NCI-H526 (cell line): Measurements from ENCODE around the gene PDE6B.
"Not testable (repeated sequence)": the region's sequence is repeated elsewhere in the genome, so short reads cannot be mapped to it uniquely, and the experiment has no call there.

Experiments
- DNase-seq, 2 experiments: peaks; one replicate each; lab custom pipeline; 2025; lab: John Stamatoyannopoulos, UW

Gene PDE6B

DNA sequence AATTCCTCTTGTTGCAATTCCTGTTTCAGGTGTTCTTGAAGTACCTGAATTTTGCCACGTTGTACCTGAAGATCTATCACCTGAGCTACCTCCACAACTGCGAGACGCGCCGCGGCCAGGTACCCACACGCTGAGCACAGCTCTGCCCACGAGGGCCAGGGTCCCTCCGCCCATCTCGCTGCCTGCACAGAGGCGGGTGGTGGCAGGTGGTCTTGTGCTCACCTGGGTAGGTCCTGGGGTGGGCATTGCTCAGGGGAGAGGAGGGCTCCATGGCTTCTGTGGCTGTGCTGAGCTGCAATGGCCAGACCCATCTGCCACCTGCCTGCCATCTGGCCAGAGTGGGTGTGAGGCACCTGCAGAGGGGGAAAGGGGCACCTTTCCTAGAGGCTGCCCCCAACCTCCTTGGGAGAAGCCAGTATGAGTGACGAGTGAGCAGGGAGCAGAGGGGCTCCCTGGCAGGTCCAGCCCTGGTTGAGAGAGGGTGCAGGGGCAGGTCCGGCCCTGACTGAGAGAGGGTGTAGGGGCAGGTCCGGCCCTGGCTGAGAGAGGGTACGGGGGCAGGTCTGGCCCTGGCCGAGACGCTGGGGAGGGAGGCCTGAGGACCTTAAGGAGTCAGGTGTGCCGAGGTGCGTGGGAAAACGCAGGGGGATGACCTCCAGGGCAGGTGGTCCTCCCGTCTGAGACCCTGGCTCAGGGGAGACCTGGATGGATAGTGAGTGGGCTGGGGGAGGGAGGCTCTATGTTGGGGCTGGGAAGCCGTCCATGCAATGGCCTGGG lies 10.7 kb downstream of the PDE6B start:
- DNase-seq: no peak

DNA sequence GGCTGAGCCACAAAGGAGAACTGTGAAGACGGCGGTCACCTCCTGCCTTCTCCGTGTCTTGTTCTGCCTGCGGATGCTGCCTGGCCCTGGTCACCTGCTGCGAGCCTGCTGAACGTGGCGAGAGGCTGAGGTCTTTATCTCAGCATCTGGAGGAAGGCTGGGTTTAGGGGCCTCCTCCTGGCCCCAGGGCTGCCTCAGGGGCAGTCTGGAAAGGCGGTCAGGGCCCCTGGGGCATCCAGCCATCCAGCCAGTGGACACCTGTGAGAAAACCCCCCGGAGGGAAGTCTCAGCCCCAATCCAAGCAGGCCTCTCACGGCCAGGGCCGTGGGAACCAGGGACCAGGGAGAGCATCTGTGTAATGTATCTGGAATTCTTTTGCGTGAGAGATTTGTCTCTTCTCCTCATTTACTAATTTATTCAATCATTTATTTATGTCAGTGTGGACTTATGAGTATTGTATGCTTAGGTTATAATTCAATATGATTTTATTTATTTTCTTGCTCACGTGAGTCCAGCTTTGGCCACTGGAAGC lies 11.3 kb downstream of the PDE6B start:
- DNase-seq: no peak

GRCh38 chr4:637536-638280 lies 12.3 kb downstream of the PDE6B start:
- DNase-seq: no peak

DNA sequence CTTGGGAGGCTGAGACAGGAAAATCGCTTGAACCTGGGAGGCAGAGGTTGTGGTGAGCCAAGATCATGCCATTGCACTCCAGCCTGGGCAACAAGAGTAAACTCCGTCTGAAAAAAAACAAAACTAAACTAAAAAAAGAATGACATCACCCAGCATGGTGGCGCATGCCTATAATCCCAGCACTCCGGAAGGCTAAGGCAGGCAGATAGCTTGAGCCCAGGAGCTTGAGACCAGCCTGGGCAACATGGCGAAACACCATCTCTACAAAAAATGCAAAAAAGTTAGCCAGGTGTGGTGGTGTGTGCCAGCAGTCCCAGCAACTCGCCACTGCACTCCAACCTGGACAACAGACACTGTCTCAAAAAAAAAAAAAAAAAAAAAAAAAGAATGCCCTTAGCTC lies 17.0 kb downstream of the PDE6B start:
- not testable (repeated sequence) for DNase-seq

DNA sequence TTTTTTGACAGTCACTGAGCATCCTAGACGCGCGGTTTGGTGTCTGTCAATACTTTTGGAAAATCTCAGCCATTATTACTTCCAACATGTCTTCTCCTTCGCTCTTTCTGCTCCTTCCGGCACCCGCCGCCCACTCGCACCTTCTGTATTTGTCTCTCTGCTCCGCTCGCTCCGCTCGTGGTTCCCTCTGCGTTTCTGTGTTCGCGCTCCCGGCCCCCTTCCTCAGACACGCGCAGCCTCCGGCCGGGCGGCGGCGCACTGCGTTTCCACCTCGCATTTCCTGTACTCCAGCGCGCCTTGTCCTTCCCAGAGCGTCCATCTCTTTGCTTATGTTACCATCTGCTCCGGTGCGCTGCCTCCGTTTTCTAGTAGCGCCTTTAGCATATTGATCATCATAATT lies 21.1 kb downstream of the PDE6B start:
- no peak for DNase-seq

GRCh38 chr4:647481-647880 lies 22.1 kb downstream of the PDE6B start:
- no peak for DNase-seq

- no peak for DNase-seq
Measured at GRCh38 chr4:648579-649292, 23.4 kb downstream of the PDE6B start.

DNA sequence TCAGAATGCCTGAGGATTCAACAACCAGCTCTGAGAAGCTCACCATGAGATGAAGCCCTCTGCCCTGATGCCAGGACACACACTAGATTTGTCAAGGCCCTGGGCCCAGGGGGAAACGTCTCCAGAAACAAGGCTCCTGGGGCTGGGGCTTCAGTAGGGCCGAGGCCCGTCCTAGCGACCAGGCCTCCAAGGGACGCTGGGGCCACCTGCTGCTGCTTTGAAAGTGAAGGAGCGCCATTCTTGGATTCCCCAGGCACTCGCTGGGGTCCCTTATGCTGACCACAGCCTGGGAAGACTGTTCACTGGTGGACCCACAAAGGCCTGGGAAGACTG lies 23.9 kb downstream of the PDE6B start:
- no peak for DNase-seq

DNA sequence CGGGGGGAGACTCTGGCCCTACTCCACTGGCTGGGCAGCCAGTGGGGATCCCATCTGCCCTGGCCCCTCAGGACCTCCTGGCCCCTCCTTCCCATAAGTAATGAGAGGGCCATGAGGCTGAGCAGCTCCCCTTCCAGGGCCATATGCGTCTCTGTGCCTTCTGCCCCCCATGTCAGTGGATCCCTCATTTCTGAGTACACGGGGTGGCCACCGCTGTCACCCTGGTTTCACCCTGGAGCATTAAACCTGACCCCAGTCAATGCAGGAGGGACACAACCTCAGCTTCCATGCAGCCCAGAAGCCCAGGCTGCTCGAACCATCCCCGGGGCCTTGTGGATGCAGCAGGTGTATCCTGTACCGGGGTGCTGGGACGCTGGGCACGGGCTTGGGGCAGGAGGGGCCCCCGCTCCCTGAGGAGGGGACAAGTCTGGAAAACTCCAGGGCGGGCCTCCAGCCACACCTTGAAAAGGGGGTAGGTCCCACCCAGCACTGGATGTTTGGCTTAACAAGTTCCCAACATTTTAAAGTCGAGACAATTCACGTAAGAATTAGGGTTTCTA lies 24.5 kb downstream of the PDE6B start:
- DNase-seq: no peak

GRCh38 chr4:650461-650860 lies 25.1 kb downstream of the PDE6B start:
- DNase-seq: no peak

DNA sequence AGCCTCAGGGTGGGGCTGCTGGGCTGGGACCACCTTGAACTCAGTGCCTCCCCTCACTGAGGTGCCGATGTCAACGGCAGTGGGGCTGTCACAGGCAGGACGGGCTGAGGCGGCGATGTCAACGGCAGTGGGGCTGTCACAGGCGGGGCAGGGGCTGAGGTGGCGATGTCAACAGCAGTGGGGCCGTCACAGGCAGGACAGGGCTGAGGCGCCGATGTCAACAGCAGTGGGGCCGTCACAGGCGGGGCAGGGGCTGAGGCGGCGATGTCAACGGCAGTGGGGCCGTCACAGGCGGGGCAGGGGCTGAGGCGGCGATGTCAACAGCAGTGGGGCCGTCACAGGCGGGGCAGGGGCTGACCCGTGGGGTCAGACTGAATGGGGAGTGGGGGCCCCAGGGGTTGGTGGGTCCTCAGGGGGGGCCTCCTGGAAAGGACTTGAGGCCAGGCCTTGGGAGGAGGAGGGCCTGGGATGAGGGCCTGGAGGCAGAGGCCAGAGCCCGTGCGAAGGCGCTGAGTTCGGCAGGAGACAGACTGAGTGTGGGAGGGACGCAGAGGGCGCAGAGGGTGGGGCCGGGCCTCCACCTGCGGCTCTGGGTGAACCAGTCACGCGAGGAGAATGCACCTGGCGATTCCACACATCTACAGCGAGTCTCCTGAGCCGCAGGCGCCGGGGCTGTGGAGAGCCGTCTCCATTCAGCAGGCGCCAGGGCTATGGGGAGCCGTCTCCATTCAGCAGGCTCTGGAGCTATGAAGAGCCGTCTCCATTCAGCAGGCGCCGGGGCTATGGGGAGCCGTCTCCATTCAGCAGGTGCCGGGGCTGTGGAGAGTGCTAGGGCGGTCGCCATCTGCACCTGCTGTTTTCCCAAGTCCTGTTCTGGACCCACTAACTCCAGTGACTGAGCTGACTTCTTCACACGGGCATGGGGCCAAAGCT lies 25.8 kb downstream of the PDE6B start:
- peak; percentile 53 to 70 for DNase-seq

- DNase-seq: no peak
Measured at GRCh38 chr4:651884-652642, 26.7 kb downstream of the PDE6B start.

DNA sequence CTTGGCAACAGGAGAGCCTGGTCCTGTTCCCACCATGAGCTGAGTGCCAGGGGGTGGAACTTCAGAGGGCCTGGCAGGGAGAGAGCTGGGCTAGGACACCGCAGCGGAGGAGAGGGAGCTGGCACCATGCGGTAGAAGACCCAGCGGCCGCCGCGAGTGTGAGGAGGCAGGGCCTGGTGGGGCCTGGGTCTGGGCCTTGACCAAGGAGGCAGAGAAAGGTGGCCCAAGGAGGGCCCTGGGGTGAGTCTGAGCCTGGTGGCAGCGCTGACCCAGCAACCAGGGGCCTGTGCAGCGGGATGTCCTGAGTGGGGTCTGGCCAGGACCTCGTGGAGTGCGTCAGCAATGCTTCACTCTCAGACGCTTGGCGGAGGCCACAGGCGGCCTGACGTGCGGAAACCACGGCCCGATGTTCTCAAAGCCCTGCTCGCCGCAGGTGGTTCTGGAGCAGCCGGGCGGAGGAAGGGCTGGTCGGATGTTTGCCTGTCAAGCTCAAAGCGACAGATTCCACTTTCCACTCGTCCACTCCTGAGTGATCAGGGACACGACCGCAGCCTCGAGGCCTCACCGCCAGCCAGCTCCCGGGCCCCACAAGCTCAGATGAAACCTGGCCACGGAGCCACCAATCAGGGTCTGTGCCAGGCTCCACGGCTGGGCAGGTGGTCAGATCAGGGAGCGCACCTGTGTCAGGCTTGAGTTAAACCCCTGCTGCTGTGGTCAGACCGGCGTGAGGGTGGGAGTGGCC lies 27.9 kb downstream of the PDE6B start:
- DNase-seq: no peak

DNA sequence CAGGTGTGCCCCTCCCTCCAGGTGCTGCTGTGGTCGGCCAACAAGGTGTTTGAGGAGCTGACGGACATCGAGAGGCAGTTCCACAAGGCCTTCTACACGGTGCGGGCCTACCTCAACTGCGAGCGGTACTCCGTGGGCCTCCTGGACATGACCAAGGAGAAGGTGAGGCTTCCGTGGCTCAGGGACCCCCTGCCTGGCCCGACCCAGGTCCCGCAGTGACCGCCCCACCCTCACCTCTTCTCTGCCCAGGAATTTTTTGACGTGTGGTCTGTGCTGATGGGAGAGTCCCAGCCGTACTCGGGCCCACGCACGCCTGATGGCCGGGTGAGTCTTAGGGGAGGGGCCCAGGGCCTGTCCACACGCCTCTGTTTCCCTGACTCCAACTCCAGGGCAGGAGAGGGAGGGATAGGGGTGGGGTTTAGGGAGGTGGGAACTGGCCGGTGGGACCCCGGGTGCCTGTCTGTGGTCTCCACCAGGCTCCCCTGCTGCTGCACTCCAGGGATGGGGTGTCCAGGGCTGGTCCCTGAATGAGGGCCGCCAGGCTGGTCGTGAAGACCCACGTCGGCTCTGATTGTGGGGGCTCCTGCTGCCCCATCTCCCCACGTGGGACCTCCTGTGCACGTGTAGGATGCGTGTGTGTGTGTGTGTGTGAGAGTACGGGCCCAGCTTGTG lies 28.6 kb downstream of the PDE6B start:
- no peak for DNase-seq

GRCh38 chr4:654503-654845 lies 29.1 kb downstream of the PDE6B start:
- DNase-seq: no peak

DNA sequence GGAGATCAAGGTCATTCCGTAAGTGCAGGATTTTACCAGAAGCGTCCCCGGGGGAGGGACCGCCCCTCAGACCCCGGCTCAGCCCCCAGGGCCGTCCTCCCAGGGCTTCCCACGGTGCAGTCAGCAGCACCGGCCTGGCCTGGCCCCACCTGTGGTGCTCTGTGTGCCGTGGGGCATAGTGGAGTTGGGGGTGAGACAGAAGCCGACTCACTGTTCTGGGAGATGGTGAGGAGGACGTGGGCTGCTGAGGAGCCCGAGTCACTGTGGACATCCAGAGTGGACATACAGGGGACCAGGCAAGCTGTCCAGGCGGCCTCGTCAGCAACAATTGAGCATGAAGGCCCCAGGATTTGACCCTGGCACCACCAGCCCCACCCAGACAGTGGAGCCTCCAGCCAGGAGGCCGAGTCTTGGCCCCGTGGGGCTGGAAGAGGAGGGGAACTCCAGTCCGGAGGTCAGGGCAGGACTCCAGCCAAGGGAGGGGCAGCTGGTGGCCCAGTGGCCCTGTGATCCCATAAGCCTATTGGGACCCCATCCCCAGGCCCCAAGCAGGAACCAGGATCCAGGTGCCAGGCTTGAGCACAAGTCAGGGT lies 29.6 kb downstream of the PDE6B start:
- DNase-seq: no peak

DNA sequence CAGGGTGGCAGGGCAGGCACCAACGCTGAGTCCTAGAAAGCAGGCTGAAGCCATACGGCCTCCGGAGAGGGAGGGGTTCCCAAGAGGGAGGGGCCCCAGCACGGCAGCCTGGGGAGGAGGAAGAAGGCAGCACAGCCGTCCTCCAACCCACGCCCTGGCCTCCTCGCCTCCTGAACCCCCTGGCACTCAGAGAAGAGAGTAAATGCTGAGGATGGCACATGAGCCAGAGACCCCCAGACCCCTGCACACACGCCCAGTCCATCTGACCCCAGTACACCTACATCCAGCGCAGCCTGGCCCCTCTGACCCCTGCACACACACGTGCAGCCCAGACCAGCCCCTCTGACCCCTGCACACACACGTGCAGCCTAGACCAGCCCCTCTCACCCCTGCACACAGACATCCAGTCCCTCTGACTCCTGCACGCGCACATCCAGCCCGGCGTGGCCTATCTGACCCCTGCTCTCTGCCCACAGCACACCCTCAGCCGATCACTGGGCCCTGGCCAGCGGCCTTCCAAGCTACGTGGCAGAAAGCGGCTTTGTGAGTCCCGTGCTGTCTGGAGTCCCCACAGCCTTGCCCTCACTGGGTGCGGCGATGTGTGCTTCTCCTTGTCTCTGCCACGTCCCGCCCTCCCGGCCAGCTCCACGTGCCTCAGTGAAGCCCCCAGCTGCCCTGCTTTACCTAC lies 30.2 kb downstream of the PDE6B start:
- DNase-seq: no peak
